GM21360 (cell line): ENCODE data around the gene ZKSCAN1.
"Not testable (repeated sequence)": the region's sequence is repeated elsewhere in the genome, so short reads cannot be mapped to it uniquely, and the experiment has no call there.

ENCODE experiments used
- ATAC-seq: cut with Tn5 transposase; IDR thresholded peaks from one replicate; pipeline ENCODE4 v1.9.1; 2021; ENCODE audit warnings: mild to moderate bottlenecking, moderate library complexity; ENCODE audit not compliant: unreplicated experiment

The ZKSCAN1 gene

DNA sequence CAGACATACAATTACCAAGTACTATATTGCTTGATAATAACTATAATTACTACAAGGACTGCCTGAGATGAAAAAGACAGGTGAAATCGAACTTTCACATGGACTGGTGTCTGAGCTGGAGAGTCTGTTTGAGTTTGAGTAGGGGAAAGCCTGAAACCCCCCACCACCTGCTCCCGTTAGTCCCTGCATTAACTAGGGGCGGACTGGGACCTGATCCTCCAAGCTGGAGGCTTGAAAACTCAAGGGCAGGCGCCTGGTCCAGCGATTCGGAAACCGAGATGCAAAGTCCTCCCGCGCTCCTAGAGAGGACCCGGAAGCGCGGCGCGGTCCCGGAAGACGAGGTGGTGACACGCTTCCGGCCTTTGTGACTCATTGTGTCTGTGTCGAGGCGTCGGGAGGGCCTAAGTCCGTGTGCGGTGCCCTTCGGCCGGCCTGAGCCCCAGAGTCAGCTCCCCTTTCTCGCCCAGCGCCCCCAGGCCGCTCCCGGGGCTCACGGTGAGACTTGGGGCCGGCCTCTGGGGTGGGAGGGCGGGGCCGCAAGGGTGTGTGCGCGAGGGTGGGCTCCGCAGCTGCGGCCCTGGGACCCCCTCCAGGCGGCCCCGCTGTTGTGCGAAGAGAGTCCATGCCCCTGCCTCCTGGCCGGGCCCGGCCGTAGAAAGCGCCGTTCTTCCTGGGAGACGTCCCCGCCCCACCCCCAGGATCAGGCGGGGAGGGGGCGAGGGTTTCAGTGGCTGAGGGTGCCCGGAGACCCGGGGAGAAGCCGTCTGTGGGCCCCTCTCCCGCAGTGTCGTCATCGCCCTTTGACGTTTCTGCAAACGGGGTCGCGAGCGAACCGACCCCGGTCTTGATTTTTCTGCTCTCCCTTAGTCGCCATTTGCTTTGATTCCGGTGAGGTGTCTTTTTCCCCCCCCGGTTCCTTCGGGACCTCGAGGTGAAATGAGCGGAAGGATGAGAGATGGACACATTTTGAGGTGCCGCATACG is at the start of gene ZKSCAN1:
TSS of gene ZKSCAN1 (plus strand) at position 365 of the 983 bp plus-strand sequence. CDS start 7,911 bp downstream, outside the sequence.
- peak; percentile 88 for ATAC-seq

DNA sequence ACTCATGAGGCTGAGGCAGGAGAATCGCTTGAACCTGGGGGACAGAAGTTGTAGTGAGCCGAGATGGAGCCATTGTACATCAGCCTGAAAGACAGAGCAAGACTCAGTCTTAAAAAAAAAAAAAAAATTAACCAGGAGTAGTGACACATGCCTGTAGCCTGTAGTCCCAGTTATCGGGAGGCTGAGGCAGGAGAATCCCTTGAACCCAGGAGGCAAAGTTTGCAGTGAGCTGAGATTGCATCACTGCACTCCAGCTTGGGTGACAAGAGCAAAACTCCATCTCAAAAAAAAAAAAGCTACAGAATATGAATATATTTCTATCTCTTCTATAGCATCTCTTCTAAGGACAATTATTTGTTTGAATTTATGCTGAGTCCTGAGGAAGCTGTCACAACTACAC is 46.1 kb upstream of the ZKSCAN1 start:
- ATAC-seq, result no peak

DNA sequence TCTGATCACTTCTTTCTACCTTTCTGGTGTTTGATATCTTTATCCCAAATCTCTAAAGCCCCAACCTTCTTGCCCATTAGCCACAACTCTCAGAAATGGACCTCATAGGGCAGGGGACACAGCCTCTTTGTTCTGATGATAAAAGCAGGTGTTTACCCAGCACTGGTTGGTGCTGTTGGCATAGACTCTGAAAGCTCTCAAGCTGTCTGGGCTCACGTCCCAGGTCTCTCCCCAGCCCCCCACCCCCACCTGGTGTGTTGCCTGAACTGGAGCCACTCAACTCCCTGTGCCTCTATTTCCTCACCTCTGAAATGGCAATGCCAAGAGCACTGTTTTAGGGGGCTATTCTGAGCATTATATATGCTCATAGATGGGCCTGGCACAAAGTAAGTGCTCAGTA is 45.6 kb upstream of the ZKSCAN1 start:
- ATAC-seq, result not testable (repeated sequence)

DNA sequence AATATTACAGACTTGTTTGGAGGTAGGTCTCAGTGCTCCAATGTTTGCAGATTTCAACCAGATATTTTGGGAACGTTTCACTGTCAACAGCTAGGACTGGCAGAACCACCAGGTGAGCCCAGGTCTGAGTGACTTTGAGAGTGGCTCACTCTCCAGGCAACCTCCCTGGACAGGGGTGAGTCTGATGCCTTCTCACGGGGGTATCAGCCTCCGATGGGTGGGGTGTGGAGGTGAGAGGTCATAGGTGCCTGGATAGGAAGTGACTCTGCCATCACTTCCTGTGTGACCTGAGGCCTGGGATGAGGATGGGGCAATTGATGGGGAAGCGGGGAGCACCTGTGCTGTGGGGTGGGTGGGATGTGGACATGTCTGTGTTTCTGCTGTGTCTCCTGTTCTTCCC is 44.2 kb upstream of the ZKSCAN1 start:
- no peak for ATAC-seq

DNA sequence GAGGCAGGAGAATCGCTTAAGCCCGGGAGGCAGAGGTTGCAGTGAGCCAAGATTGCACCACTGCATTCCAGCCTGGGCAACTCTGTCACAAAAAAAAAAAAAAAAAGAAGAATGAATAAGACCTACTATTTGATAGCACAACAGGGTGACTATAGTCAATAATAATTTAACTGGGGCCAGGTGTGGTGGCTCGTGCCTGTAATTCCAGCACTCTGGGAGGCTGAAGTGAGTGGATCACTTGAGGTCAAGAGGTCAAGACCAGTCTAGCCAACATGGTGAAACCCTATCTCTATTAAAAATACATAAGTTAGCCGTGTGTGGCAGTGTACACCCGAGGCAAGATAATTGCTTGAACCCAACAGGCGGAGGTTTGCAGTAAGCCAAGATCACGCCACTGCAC is 41.6 kb upstream of the ZKSCAN1 start:
- ATAC-seq, result not testable (repeated sequence)

DNA sequence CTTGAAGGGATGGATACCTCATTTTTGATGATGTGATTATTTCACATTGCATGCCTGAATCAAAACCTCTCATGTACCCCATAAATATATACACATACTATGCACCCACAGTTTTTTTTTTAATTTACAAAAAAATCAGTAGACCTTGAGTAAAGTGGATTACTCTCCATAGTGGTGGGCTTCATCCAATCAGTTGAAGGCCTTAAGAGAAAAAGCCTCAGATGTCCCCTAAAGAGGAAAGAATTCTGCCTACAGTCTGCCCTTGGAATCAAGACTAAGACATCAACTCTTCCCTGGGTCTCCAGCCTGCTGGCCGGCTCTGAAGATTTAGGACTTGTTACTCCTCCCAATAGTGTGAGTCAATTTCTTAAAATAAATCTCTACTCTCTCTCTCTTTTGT is 40.7 kb upstream of the ZKSCAN1 start:
- ATAC-seq, result no peak

DNA sequence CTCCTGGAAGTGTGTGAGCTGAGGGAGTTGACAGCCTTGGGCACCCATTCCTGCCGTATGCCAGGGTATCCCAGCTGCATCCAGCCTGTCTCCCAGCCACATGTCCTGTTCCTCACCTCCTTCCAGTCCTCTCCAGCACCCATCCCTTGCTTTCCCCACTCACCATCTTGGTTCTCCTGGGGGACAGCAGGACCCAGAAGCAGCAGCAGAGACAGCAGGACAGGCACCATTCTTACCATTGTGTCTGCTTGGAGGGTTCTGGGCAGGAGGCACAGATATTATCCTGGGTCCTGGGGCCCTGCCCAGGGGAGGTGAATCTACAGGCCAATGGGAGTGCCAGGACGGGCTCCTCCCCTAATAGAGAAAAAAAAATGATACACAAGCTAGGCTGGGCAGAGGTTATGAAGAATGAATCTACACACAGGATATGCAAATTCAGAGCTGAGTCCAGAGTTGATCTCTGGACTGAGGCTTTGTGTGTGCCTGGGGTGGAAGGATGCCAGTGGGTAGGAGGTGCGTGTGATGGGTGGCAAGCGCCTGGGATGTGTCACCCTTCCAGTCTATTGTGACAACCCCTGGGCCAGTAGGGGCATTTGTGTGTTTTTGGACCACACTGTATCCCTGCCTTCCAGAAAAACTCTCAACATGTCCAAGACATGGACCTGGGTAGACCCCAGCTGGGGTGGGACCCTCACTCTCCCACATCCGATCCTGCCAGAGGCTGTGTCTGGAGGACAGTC is 39.4 kb upstream of the ZKSCAN1 start, which contains the start of gene AZGP1:
TSS of gene AZGP1 (minus strand) at position 250 of the 740 bp plus-strand sequence. CDS start at position 239, 11 bp downstream.
- ATAC-seq, result no peak

DNA sequence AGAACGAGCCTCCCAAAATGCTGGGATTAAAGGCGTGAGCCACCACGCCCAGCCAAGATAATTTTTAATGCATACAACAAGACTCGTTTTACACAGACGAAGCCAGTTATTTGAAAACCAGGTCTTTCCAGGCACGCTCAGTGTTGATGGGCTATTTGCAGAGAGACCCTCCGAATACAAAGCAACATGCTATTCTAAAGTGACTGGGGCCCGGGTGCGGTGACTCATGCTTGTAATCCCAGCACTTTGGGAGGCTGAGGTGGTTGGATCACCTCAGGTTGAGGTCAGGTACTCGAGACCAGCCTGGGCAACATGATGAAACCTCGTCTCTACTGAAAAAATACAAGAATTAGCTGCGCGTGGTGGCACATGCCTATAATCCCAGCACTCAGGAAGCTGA is 38.8 kb upstream of the ZKSCAN1 start:
- ATAC-seq, result no peak

DNA sequence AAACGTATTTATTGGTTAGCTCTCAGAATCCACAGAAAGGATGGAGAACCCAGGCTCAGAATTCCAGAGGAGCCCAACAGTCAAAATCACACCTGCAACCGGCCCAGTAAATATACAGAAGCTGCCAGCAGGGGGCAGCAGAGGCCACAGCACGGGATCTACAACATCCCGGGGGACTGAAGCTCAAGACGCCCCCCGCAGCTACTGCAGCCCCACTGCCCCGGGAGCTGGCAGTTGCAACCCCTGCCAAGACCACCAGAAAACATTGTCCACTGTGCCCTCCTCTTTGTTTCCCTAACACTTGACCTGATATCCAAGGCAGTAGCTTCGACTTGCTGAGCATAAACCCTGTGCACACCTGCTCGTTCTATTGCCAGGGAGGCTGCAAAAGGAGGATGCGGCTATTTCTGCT is 35.6 kb upstream of the ZKSCAN1 start:
- ATAC-seq, result not testable (repeated sequence)

DNA sequence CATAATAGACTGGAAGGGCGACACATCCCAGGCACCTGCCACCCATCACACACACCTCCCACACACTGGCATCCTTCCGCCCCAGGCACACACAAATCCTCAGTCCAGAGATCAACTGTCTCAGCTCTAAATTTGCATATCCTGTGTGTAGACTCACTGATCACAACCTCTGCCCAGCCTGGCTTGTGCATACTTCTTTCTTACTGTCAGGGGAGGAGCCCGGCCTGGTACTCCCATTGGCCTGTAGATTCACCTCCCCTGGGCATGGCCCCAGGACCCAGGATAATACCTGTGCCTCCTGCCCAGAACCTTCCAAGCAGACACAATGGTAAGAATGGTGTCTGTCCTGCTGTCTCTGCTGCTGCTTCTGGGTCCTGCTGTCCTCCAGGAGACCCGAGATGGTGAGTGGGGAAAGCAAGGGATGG is 34.9 kb upstream of the ZKSCAN1 start:
- ATAC-seq, result not testable (repeated sequence)

DNA sequence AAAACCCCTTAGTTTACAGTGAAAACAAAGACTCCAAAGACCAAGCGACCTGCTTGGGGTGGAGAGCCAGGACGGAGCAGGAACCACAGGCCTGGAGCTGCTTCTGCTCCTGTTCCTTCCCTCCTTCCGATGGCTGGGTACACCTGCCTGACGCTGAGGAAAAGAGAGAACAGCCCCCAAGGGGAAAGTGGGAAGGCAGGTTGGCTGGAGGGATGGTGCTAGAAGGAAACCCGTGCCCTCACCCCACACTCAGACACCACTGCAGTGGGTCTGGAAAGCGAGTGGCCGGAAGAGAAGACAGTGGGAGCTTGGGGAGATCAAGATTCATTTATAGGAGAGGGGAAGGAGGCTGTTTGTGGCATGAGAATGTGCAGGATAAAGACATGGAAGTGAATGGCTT is 34.3 kb upstream of the ZKSCAN1 start:
- ATAC-seq, result not testable (repeated sequence)

DNA sequence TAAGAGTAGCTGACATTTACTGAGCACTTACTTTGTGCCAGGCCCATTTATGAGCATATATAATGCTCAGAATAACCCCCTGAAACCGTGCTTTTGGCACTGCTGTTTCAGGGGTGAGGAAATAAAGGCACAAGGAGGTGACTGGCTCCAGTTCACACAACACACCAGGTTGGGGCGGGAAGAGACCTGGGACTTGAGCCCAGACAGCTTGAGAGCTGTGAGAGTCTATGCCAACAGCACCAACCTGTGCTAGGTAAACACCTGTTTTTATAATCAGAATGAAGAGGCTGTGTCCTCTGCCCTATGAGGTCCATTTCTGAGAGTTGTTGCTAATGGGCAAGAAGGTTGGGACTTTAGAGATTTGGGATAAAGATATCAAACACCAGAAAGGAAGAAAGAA is 30.8 kb upstream of the ZKSCAN1 start:
- ATAC-seq, result no peak

DNA sequence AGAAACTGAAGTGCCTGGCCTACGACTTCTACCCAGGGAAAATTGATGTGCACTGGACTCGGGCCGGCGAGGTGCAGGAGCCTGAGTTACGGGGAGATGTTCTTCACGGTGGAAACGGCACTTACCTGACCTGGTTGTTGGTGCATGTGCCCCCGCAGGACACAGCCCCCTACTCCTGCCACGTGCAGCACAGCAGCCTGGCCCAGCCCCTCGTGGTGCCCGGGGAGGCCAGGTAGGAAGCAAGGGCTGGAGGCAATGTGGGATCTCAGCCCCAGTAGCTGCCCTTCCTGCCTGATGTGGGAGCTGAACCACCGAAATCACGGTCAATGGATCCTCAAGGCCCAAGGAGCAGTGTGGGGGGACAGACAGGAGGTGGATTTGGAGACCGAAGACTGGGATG is 28.1 kb upstream of the ZKSCAN1 start:
- ATAC-seq, result not testable (repeated sequence)

DNA sequence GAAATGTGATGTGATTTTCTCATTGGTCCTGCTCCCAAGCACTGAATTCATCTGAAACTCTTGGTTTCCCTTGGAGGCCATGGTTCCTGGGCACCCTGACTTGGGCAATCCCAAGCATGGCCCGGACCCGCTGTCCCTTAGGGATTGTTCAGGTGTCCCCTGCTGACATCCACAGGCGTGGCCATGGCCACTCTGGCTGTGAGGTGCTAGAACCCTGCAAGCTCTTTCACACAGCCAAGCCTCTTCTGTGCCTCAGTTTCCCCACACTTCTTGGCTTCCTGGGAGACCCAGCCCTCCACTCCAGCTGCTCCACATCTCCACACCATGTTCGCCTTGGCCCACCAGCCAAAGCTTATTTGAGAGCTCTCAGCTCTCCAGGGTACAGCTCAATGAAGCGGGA is 27.6 kb upstream of the ZKSCAN1 start:
- ATAC-seq, result no peak

DNA sequence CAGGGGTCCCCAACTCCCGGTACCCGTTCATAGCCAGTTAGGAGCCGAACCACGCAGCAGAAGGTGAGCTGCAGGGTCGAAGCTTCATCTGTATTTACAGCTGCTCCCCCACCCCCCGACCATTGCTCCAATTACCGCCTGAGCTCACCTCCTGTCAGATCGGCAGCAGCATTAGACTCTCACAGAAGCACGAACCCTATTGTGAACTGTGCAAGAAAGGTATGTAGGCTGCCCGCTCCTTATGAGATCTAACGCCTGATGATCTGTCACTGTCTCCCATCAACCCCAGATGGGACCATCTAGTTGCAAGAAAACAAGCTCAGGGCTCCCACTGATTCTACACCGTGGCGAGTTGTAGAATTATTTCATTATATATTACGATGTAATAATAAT is 24.9 kb upstream of the ZKSCAN1 start:
- ATAC-seq, result no peak

DNA sequence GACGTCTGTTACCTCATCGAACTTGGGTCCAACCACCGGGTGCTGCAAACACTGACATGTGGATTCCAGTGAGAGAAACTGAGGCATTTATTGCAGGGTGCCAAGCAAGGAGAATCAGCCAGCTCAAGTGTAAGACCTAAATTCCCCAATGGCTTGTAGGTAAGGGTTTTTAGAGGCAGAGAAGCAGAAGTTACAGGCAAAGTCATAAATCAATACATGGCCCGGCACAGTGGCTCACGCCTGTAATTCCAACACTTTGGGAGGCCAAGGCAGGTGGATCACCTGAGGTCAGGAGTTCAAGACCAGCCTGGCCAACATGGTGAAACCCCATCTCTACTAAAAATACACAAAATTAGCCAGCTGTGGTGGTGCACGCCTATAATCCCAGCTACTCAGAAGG is 23.9 kb upstream of the ZKSCAN1 start:
- ATAC-seq, result not testable (repeated sequence)

DNA sequence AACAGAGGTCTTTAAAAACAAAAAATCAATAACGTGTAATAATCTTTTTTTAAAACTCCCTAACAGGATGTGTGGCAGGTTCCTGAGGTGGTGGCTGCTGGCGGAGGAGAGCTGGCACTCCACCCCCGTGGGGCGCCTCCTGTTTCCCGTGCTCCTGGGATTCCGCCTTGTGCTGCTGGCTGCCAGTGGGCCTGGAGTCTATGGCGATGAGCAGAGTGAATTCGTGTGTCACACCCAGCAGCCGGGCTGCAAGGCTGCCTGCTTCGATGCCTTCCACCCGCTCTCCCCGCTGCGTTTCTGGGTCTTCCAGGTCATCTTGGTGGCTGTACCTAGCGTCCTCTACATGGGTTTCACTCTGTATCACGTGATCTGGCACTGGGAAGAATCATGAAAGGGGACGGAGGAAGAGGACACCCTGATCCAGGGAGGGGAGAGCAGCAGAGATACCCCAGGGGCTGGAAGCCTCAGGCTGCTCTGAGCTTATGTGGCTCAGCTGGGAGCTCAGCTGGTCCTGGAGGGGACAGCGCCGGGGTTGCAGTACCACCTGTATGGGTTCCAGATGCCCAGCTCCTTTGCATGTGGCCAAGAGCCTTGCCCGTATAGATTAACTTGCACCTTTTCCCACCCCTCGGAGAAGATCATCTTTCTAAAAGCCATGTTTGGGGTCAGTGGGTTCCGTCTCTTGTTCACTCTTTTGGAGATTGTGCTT is 22.9 kb upstream of the ZKSCAN1 start:
- ATAC-seq, result no peak

DNA sequence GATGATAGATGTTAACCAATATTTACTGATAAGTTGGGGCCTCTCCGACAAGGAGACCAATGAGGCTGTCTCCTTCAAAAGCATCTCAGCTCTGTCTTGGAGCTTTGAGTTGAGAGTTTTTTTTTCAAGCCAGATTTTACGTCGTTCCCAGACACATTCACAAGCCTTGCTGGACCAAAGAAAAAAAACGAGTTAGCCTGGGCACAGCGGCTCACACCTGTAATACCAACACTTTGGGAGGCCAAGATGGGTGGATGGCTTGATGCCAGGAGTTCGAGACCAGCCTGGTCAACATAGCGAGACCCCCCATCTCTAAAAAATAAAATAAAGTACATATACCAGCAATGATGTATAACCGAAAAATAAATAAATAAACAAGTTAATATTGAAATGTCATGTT is 20.6 kb upstream of the ZKSCAN1 start:
- no peak for ATAC-seq

DNA sequence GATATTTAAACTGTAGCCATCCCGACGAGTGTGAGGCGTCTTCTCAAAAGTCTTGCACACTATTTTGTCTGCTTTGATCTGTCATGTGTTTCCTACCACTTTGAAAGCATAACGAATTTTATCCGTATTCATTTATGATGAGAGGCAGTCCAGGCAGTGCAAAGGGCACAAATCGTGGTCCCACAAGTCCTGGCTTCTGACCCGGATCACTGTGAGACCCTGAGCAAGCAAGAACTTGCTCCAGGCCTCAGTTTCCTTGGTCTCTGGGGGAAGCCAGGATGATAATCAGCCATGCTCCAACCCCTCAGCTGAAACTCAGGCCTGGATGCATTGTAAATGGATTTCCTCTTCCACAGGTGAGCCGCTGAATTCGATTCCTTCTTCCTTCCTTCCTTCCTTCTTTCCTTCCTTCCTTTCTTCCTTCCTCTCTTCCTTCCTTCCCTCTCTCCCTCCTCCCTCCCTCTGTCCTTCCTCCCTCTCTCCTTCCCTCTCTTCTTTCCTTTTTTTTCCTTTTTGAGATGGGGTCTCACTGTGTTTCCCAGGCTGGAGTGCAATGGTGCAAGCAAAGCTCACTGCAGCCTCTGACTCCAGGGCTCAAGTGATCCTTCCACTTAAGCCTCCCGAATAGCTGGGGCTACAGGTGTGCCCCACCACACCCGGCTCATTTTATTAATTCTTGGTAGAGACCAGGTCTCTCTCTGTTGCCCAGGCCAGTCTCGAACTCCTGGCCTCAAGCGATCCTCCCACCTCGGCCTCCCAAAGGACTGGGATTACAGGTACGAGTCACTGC is 18.4 kb upstream of the ZKSCAN1 start:
- no peak for ATAC-seq

DNA sequence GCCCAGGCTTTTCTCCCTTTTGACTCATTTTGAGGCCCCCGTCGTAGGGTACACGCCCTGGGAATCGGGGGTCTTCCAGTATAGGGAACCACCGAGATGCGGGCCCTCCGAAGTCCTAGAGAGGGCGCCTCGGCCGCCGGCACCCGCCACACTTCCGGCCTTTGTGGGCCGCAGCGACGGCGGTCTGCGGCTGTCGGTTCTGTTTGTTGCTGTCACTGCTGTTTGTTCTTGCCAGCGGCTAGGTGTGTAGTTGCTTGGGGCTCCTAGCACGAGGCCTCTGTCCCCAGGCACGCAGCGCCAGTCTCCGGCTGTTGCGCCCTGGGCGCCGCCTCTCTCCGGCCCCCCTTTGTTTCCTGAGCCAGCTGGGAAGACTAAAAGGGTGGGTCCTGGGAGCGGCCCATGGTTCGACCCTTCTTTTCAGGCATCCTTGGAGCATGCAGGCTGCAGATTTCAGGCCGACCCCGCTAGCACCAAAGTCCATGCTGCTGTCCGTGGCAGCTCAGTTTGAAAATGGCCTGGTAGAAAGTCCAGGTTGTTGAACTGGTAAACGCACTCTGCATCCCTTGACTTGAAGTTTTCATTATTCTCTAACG is 17.8 kb upstream of the ZKSCAN1 start:
- ATAC-seq, result no peak
